Right ventricle myocardium superior (tissue), 1 donor: ENCODE data around the gene FOXR1. TPM values are rescaled to one million over a fixed set of nuclear protein-coding genes. Genes with fewer than 3 reads are reported as not detected.
A peak's percentile ranks its signal among the peaks of the same experiment; 100 is the strongest.
"Not testable (repeated sequence)": the region's sequence is repeated elsewhere in the genome, so short reads cannot be mapped to it uniquely, and the experiment has no call there.

Experiments
- ATAC-seq: fragments of 200-7000 bp; cut with Tn5 transposase; one replicate; pipeline ENCODE4 v1.9.1; 2020; ENCODE audit warnings: mild to moderate bottlenecking; ENCODE audit not compliant: poor library complexity
- DNase-seq: peaks from one replicate; pipeline ENCODE4 v3.0.0-alpha.2; 2020
- intact Hi-C: fragments of 100-400 bp; cut with DNase I; formaldehyde crosslinking; loops from one replicate; pipeline ENCODE4 v1.11.2; 2022
- total RNA-seq: library from RNA; stranded (reverse); fragmentation: NEBNext Ultra II Directional; extraction: Animal tissue kit (Norgen Biotek cat#: 25700); gene quantifications from one replicate; pipeline ENCODE4 v1.2.1, GENCODE V29; 2021
- donor health status: DM: no; HTN: yes; CAD: no; lungs with severe emphysema.

The FOXR1 gene
- total RNA-seq, 1 donor from 2014 or later, result not detected

DNA sequence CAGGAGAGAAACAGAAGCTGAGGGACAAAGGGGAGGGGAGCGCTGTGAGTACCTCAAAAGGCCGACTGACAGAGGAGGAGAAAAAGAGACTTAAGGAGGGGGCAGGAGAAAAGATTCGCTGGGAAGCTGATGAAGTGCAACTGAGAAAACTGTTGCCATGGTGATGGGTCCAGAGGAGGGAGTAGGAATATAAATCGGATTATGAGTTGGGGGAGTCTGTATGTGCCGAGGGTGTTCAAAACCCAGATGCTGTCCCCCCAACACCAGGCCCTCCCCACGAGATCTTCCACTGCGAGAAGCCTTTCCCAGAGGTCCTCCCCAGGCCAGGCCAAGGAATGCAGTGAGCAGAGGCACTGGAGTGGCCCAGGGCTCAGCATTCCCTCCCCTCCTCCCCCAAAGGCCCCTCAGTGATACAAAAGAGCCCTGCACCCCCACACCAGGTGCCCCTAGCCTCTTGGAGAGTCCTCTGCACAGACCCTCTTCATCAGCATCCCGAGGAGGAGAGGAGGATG, 32.1 kb upstream of the FOXR1 start:
- intact Hi-C loops, result no loop called here
- no peak for DNase-seq
- ATAC-seq, result no peak

GRCh38 chr11:118939953-118940598, 31.5 kb upstream of the FOXR1 start:
- no peak for ATAC-seq
- intact Hi-C loops, result no loop called here
- no peak for DNase-seq

GRCh38 chr11:118947091-118947490, 24.5 kb upstream of the FOXR1 start:
- intact Hi-C loops, result no loop called here
- DNase-seq (no peak), ATAC-seq (no peak)

DNA sequence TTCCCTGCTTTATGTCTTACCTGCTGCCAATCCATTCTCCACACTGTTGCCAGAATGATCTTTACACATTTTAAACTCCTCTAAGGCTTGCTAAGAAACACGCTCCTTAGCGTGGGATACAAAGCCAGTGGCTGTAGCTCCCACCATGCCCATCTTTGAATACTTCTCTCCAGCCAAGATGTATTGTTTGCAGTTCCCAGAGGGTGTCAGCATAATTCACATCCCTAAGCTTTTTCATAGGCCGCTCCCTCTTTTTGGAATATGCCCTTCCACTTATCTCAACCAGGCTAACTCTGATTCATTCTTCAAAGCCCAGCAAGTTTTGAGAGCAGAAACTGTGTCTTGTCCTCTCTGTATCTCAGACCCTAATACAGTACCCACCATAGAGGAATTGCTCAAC, 23.6 kb upstream of the FOXR1 start:
- intact Hi-C loops, result no loop called here
- no peak for ATAC-seq
- no peak for DNase-seq

GRCh38 chr11:118953265-118953664, 18.3 kb upstream of the FOXR1 start:
- intact Hi-C loops, result no loop called here
- ATAC-seq (no peak), DNase-seq (no peak)

DNA sequence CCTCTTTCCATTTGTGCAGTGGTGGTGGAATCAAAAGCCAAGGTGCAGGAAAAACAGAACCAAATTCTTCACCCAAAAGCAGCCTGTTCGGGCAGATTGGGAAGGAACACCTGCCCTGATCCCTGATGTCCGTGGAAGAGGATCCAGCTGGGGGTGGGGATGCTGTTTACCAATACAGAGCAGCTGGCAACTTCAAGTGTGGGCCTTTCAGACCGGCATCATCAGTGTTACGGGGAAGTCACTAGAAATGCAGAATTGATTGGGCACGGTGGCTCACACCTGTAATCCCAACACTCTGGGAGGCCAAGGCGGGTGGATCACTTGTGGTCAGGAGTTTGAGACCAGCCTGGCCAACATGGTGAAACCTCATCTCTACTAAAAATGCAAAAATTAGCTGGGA, 17.6 kb upstream of the FOXR1 start:
- intact Hi-C loops, DNase-seq, ATAC-seq: not testable (repeated sequence)

GRCh38 chr11:118956094-118956846, 15.3 kb upstream of the FOXR1 start, which contains the start of gene UPK2:
UPK2 (plus strand) TSS chr11:118956298; CDS start chr11:118956351, 53 bp downstream.
- DNase-seq (peak; percentile 92), ATAC-seq (peak; percentile 98)
- intact Hi-C loops, result loop anchor here (2.0 to 5.0 kb wide), 2 partner anchors 49 to 264 kb away; no protein-coding TSS in a partner anchor

DNA sequence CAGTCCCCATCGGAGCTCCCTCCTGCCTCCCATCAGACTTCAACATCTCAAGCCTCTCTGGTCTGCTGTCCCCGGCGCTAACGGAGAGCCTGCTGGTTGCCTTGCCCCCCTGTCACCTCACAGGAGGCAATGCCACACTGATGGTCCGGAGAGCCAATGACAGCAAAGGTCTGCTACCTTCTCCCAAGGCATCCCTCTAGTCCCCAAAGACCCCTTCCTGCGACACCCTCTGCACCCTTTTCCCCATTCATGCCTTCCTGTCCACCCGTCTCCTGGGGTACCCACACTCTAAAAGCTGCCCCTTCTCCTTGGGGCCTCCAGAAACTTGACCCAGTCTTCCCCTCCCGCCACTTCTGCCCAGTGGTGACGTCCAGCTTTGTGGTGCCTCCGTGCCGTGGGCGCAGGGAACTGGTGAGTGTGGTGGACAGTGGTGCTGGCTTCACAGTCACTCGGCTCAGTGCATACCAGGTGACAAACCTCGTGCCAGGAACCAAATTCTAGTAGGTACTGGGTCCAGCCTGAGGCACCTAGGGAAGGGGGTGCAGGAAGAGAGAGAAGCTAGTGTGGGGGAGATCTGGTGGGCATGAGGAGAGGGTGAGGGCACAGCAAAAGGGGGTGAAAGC, 14.6 kb upstream of the FOXR1 start:
- ATAC-seq (no peak), DNase-seq (no peak)
- intact Hi-C loops, result loop anchor here (2.0 to 5.0 kb wide), 2 partner anchors 50 to 265 kb away; no protein-coding TSS in a partner anchor

DNA sequence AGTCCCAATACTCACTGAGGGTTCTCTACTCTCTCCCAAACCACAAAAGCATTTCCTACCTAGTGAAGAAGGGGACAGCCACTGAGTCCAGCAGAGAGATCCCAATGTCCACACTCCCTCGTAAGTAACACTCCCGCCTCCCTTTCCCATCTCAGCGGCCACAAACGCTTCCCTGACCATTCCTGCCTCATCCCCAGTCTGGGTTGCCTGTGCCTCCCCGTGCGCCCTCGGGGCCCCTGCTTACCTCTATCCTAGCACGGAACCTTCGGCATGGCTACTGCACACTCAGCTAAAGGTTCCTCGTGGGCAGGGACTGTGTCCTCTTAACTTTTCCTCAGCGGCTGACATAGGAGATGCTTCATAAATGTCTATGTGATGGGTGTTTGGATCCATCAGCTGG, 14.0 kb upstream of the FOXR1 start:
- DNase-seq (no peak), ATAC-seq (no peak)
- intact Hi-C loops, result loop anchor here (2.0 to 5.0 kb wide), 2 partner anchors 51 to 265 kb away; no protein-coding TSS in a partner anchor

DNA sequence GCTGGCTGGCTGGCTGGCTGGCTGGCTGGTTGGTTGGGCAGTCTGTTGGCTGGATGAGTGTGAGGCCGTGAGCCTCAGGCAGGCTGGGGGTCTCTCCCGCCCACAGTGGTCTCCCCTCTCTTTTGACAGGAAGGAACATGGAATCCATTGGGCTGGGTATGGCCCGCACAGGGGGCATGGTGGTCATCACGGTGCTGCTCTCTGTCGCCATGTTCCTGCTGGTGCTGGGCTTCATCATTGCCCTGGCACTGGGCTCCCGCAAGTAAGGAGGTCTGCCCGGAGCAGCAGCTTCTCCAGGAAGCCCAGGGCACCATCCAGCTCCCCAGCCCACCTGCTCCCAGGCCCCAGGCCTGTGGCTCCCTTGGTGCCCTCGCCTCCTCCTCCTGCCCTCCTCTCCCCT, 13.6 kb upstream of the FOXR1 start:
- intact Hi-C loops, result loop anchor here (2.0 to 5.0 kb wide), 2 partner anchors 51 to 266 kb away; no protein-coding TSS in a partner anchor
- DNase-seq, result no peak
- no peak for ATAC-seq

DNA sequence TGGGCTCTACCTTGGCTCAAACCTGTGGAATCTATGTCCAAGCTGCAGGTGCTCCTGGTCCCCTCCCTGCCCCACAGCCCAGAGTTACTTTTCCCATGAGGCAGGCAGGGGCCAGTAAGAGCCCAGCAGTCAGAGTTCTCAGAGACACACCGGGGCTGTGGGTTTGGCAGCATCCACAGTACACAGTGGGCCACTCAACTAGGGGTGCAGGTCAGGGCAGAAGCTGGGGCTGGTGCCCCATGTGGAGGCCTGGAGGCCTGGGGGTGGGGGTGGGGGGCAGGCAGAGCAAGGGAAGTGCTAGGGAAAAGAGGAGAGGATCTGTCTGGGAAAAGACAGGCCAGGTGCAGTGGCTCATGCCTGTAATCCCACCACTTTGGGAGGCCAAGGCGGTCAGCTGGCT, 13.0 kb upstream of the FOXR1 start:
- ATAC-seq (no peak), DNase-seq (no peak)
- intact Hi-C loops, result loop anchor here (5.0 kb wide), 1 partner anchor 266 kb away; no protein-coding TSS in a partner anchor

DNA sequence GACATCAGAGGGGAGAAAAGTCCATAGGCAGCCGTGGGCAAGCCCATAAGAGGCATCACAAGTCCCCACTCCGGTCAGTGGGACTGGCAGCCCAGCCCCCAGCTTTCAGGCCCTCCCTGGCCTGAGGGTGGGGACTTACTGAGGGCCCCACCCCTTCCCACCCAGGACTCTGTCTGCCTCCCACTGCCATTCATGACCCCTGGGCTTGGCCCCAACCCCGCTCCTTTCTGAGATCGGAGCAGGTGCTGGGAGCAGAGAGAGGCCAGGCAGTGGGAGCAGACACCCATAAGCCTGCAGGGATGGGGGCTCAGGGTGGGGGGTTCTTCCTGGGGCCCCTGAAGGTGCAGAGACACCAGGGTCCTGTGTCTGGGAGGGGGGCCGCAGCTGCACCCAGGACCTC, 10.4 kb upstream of the FOXR1 start:
- no peak for ATAC-seq
- intact Hi-C loops, result no loop called here
- DNase-seq, result no peak

GRCh38 chr11:118961591-118961990, 10.0 kb upstream of the FOXR1 start:
- intact Hi-C loops, result no loop called here
- DNase-seq, result no peak
- no peak for ATAC-seq

GRCh38 chr11:118969508-118969907, 2.1 kb upstream of the FOXR1 start:
- ATAC-seq, DNase-seq: not testable (repeated sequence)

GRCh38 chr11:118973985-118974384, 2.4 kb downstream of the FOXR1 start:
- ATAC-seq, result no peak
- no peak for DNase-seq
- intact Hi-C loops, result no loop called here

More at GRCh38 chr11:118969508-118969907, 2.1 kb upstream of the FOXR1 start:
- intact Hi-C loops, result not testable (repeated sequence)

DNA sequence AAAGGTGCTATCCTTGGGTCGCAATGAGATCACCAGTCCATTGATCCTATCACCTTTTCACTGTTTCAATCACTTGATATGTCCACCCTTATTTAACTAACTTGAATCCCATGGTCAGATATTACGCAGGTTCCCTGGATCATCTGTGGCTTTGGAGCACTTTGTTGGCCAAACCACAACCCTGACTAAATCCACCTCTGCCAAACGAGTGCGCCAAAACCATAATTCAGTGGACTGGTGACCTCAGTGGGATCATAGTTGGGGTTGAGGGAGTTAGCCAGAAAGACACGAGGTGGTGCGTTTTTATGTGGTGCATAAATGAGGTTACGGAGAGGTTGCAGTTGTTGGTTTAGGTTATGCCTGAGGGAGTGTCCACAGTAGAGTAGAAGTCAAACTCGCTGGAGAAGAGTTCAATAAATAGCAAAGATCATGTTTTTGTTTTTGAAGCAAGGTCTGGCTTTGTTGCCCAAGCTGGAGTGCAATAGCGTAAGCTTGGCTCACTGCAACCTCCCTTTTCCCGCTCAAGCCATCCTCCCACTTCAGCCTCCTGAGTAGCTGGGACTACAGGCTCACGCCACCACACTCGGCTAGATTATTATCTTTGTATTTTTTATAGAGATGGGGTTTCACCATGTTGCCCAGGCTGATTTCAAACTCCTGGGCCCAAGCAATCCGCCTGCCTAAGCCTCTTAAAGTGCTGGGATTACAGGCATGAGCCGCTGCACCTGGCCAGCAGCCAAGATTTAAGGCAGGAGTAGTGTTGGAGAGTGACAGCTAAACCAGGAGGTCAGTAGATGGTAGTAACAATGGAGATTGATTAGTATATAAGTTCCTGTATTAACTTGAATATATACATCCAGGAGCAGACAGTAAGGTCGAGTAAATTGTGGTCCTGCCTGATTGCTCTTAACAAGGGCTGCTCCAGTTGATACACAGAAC, 4.5 kb downstream of the FOXR1 start:
- no peak for DNase-seq
- no peak for ATAC-seq
- intact Hi-C loops, result no loop called here

- no peak for DNase-seq
- intact Hi-C loops, result no loop called here
- ATAC-seq, result no peak
Measured at GRCh38 chr11:118979434-118979833, 7.9 kb downstream of the FOXR1 start.

GRCh38 chr11:118980191-118980881, 8.8 kb downstream of the FOXR1 start:
- DNase-seq (peak; percentile 73), ATAC-seq (peak; percentile 69)
- intact Hi-C loops, result no loop called here
